ENCODE measurements around the gene MRPL36. TPM values are rescaled to one million over a fixed set of nuclear protein-coding genes. Genes with fewer than 3 reads are reported as not detected.

The MRPL36 gene
- total and polyA plus RNA-seq, 9 donors: 26.8 to 60.7 (median 34.0) TPM

DNA sequence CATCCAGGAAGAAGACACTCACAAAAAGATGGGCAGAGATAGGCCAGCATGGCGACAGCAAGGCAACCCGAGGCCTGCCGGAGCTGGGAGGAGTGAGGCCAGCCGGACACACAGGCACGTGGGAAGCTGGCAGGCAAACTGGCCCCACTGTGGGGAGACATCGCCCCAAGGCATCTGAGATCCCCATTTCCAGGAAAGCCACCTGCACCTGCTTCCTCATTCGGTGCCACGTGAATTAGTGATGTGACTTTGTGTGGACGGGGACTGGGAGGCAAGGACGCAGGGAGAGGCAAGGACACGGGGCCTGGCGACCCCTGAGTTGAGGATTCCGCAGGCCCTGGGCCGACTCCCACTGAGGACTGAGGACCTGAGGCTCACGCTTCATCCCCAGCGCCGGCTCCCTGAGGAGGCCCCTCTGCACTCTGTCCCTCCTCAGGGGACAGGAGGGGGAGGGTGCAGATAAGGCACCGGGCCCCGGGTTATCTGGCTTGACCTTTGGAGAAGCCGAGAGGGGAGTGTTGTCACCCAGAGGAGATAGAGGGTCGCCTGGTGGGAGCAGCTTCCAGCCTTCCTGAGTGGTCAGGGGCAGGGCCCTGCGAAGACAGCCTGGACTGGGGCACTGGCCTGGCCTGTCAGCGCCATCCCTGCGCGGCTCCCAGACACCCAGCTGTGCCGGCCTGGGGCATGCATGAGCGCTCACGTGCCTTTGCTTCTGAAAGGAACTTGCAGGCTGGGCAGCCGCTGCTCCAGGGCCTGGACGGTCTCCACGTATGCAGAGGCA, 41.3 kb upstream of the MRPL36 start:
- Histone ChIP-seq H3K27ac (no peak overlapping the region), H3K36me3 (no peaks in the 10 kb centered on the region), H3K4me1 (ENCODE audit: insufficient read depth) (no peaks in the 10 kb centered on the region), H3K9me3 (no peaks in the 10 kb centered on the region), H3K27me3 (no peaks in the 10 kb centered on the region), H3K4me3 (no peak overlapping the region)
- no peak for TF ChIP-seq EP300 (IDR thresholded peaks at IDR 0.05)
- TF ChIP-seq, protein P1, sequence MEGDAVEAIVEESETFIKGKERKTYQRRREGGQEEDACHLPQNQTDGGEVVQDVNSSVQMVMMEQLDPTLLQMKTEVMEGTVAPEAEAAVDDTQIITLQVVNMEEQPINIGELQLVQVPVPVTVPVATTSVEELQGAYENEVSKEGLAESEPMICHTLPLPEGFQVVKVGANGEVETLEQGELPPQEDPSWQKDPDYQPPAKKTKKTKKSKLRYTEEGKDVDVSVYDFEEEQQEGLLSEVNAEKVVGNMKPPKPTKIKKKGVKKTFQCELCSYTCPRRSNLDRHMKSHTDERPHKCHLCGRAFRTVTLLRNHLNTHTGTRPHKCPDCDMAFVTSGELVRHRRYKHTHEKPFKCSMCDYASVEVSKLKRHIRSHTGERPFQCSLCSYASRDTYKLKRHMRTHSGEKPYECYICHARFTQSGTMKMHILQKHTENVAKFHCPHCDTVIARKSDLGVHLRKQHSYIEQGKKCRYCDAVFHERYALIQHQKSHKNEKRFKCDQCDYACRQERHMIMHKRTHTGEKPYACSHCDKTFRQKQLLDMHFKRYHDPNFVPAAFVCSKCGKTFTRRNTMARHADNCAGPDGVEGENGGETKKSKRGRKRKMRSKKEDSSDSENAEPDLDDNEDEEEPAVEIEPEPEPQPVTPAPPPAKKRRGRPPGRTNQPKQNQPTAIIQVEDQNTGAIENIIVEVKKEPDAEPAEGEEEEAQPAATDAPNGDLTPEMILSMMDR (IDR thresholded peaks at IDR 0.05): no peak
- no peak for TF ChIP-seq POLR2A (IDR thresholded peaks at IDR 0.05)
- WGBS, 3 donors: 36 to 44% (median 39%) methylated on average over 24 to 31 of the region's 31 CpGs
- intact Hi-C loops (cut with DNase I): no loop called here
- no peak for DNase-seq

DNA sequence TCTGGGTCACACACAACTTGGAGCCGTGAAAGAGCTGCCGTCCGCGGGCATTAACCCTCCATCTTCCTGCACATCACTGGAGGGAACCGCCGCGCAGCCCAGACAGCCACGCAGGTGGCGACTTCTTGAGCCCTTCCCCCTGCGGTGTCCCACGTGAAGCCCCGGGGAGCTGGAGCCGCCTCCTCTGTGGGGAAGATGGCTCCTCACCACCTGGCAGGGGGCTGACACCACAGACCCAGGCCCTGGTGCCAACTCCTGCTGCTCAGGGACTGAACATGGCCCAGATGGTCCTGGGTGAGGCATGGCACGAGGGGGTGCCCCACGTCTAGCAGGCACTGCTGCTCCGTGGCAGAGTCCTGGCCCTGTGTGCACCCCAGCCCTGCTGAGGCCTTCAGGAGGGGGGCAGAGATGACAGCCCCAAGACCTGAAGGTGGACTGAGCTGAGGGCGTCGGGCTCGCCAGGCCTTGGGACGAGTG, 40.5 kb upstream of the MRPL36 start:
- H3K36me3 ChIP-seq: no peaks in the 10 kb centered on the region
- H3K4me3 ChIP-seq: no peak overlapping the region
- 79 to 82% (median 81%) methylated on average over 19 to 20 of the region's 20 CpGs for WGBS, 3 donors
- no peaks in the 10 kb centered on the region for H3K4me1 ChIP-seq (ENCODE audit: insufficient read depth)
- H3K9me3 ChIP-seq: no peaks in the 10 kb centered on the region
- intact Hi-C loops (cut with DNase I): no loop called here
- no peaks in the 10 kb centered on the region for H3K27me3 ChIP-seq
- TF ChIP-seq POLR2A (IDR thresholded peaks at IDR 0.05) (no peak), EP300 (IDR thresholded peaks at IDR 0.05) (no peak)
- TF ChIP-seq, protein P1 (IDR thresholded peaks at IDR 0.05): no peak
- H3K27ac ChIP-seq: no peak overlapping the region
- no peak for DNase-seq

DNA sequence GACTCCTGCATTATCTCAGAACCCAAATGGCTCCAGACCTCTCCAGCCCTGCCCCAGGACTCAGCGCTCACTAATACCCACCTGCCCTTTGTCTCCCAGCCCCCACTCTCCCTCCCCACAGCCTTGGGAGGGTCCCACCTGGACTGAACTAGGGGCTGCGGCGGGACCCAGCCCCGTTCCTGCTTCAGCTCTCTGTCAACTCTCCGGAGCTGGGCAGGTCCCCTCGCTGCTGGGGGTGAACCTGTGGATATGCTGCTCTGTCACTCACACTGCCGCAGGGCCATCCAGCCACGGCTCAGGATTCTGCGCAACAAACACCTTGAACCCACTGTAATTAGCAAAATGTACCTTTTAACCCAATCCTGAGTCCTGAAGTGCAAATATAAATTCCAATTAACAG, 38.4 kb upstream of the MRPL36 start:
- intact Hi-C loops (cut with DNase I): no loop called here
- Histone ChIP-seq H3K27me3 (no peaks in the 10 kb centered on the region), H3K4me3 (no peak overlapping the region), H3K4me1 (ENCODE audit: insufficient read depth) (no peaks in the 10 kb centered on the region), H3K27ac (no peak overlapping the region), H3K9me3 (no peaks in the 10 kb centered on the region), H3K36me3 (no peaks in the 10 kb centered on the region)
- TF ChIP-seq, protein P1 (IDR thresholded peaks at IDR 0.05): no peak
- TF ChIP-seq EP300 (IDR thresholded peaks at IDR 0.05): no peak
- TF ChIP-seq POLR2A (IDR thresholded peaks at IDR 0.05): no peak
- WGBS, 3 donors: 73 to 79% (median 74%) methylated on average over 9 of the region's 9 CpGs
- DNase-seq: no peak

DNA sequence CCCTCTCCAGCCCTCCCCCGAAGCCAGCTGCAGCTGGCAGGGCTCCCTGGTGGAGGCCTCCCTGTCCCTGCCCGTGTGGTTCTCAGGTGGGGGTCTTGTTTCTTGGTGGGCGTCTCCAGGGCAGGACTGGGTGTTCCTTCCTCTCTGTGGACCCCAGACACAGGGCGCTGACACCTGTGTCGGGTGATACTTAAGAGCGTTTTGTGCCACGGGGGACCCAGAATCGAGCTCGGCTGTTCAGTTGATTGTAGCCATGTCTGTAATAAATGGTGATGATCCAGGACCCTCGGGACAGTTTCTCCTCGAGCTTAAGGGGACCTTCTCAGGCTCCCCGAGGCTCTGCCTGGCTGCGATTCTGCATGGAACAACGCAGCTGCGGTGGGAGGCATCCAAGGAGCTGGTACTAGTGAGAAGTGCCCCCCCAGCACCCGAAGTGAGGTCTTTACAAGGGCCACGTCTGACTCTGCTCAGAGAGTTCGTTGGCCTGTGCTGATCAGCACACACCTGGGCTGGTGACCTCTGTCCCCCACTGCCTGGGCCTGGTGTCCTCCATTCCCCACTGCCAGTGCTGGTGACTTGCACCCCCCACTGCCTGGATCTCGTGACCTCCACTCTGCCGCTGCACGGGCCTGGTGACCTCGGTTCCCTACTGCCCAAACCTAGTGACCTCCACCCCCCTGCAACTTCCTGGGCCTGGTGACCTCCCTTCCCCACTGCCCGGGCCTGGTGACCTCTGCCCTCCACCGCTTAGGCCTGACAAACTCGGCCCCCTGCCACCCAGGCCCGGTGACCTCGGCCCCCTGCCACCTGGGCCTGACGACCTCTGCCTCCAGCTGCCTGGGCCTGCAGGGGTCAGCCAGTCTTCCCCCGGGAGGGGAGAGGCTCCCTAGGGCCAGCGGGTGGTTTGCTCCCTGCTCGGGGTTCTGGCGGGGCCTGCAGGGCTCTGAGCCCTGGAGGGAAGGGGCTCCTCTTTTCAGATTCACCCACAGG, 37.5 kb upstream of the MRPL36 start:
- no peaks in the 10 kb centered on the region for H3K9me3 ChIP-seq
- no peaks in the 10 kb centered on the region for H3K36me3 ChIP-seq
- no peak overlapping the region for H3K27ac ChIP-seq
- intact Hi-C loops (cut with DNase I): no loop called here
- no peaks in the 10 kb centered on the region for H3K27me3 ChIP-seq
- no peak for DNase-seq
- WGBS, 3 donors: 69 to 72% (median 70%) methylated on average over 28 to 32 of the region's 32 CpGs
- TF ChIP-seq POLR2A (IDR thresholded peaks at IDR 0.05) (no peak), EP300 (IDR thresholded peaks at IDR 0.05) (no peak)
- TF ChIP-seq, protein P1 (IDR thresholded peaks at IDR 0.05): no peak
- no peak overlapping the region for H3K4me3 ChIP-seq
- no peaks in the 10 kb centered on the region for H3K4me1 ChIP-seq (ENCODE audit: insufficient read depth)

Data from ovary (tissue), 9 donors.